IMR-90 (cell line): ENCODE results near the gene NOMO2. TPM values are rescaled to one million over a fixed set of nuclear protein-coding genes. Genes with fewer than 3 reads are reported as not detected.
A peak's percentile ranks its signal among the peaks of the same experiment; 100 is the strongest.
"Not testable (repeated sequence)": the region's sequence is repeated elsewhere in the genome, so short reads cannot be mapped to it uniquely, and the experiment has no call there.

Experiments
- ATAC-seq: fragments of 200-7000 bp; cut with Tn5 transposase; 2 replicates; pipeline ENCODE4 v1.9.1; 2020; ENCODE audit warnings: low read depth, mild to moderate bottlenecking, moderate library complexity
- Bru-seq: library from RNA; stranded (reverse); fragments of 400-500 nt; gene quantifications from one replicate; lab custom pipeline; 2021; lab: Mats Ljungman, UMichigan
- BruChase-seq, 2 experiments: library from RNA; stranded (reverse); fragments of 400-500 nt; gene quantifications; one replicate each; lab custom pipeline; 2021; lab: Mats Ljungman, UMichigan
- BruUV-seq: library from RNA; stranded (reverse); fragments of 400-500 nt; replicated peaks from 2 replicates; lab custom pipeline; 2021; lab: Mats Ljungman, UMichigan
- CTCF ChIA-PET: fragments of 300-600 bp; formaldehyde crosslinking; extraction: SDS; loops from one replicate; lab custom pipeline; 2021; ENCODE audit warnings: antibody characterized with exemption; lab: Yijun Ruan, JAX
- POLR2A ChIA-PET: fragments of 300-600 bp; sonication (Branson Sonifier 250); formaldehyde crosslinking; loops from one replicate; lab custom pipeline; 2022; ENCODE audit warnings: antibody characterized with exemption; ENCODE audit not compliant: unreplicated experiment; lab: Charles Lee
- DNase-seq: peaks from one replicate; pipeline ENCODE4 v3.0.0; 2013
- H2AFZ ChIP-seq: replicated peaks from 2 replicates; pipeline ENCODE3; 2013; ENCODE audit warnings: low read length, mild to moderate bottlenecking; ENCODE audit not compliant: poor library complexity
- H2AK5ac ChIP-seq: 2 replicates; pipeline ENCODE4 v1.6.1; 2013; ENCODE audit warnings: low read depth, low read length, inconsistent platforms
- H2AK9ac ChIP-seq: replicated peaks from 2 replicates; pipeline ENCODE3; 2013; ENCODE audit warnings: mild to moderate bottlenecking, low read depth, low read length, moderate library complexity; ENCODE audit not compliant: poor library complexity
- H2BK120ac ChIP-seq: 2 replicates; pipeline ENCODE4 v1.6.1; 2013; ENCODE audit warnings: low read depth, low read length, inconsistent platforms
- H2BK15ac ChIP-seq: 3 replicates; pipeline ENCODE4 v1.6.1; 2013; ENCODE audit warnings: low read depth, low read length, inconsistent platforms
- H2BK20ac ChIP-seq: 2 replicates; pipeline ENCODE4 v1.6.1; 2013; ENCODE audit warnings: low read depth, mild to moderate bottlenecking, inconsistent platforms, low read length, moderate library complexity
- H2BK5ac ChIP-seq: 2 replicates; pipeline ENCODE4 v1.6.1; 2013; ENCODE audit warnings: mild to moderate bottlenecking, low read depth, low read length, inconsistent platforms; ENCODE audit not compliant: poor library complexity, severe bottlenecking
- H3K14ac ChIP-seq: replicated peaks from 2 replicates; pipeline ENCODE4 v1.6.1; 2013; ENCODE audit warnings: low read depth, low read length, inconsistent platforms
- H3K18ac ChIP-seq: 2 replicates; pipeline ENCODE4 v1.6.1; 2013; ENCODE audit warnings: low read depth, low read length, control low read depth
- H3K23ac ChIP-seq: 2 replicates; pipeline ENCODE4 v1.6.1; 2013; ENCODE audit warnings: low read depth, low read length, inconsistent platforms
- H3K27ac ChIP-seq: 2 replicates; pipeline ENCODE4 v1.5.1; 2013; ENCODE audit warnings: mild to moderate bottlenecking, control low read depth, low read length; ENCODE audit not compliant: insufficient read depth
- H3K27me3 ChIP-seq: 2 replicates; pipeline ENCODE4 v1.6.1; 2013; ENCODE audit warnings: low read length; ENCODE audit not compliant: control insufficient read depth, insufficient read depth
- H3K36me3 ChIP-seq: 2 replicates; pipeline ENCODE4 v1.6.1; 2013; ENCODE audit warnings: low read length, mixed read lengths; ENCODE audit not compliant: control insufficient read depth, insufficient read depth
- H3K4ac ChIP-seq: 2 replicates; pipeline ENCODE4 v1.6.1; 2013; ENCODE audit warnings: low read depth, low read length, inconsistent platforms
- H3K4me1 ChIP-seq: 2 replicates; pipeline ENCODE4 v1.6.1; 2013; ENCODE audit warnings: low read length, mixed read lengths; ENCODE audit not compliant: control insufficient read depth, insufficient read depth
- H3K4me2 ChIP-seq: 2 replicates; pipeline ENCODE4 v1.6.1; 2013; ENCODE audit warnings: low read depth, mild to moderate bottlenecking, control low read depth, low read length, moderate library complexity
- H3K4me3 ChIP-seq: 2 replicates; pipeline ENCODE4 v1.5.1; 2013; ENCODE audit warnings: low read depth, mild to moderate bottlenecking, control low read depth, low read length, moderate library complexity; ENCODE audit not compliant: insufficient read depth
- H3K56ac ChIP-seq: 2 replicates; pipeline ENCODE4 v1.6.1; 2013; ENCODE audit warnings: low read length, inconsistent platforms; ENCODE audit not compliant: insufficient read depth; ENCODE audit errors: extremely low read depth
- H3K79me1 ChIP-seq, 2 experiments: 2 replicates each; pipeline ENCODE4 v1.6.1; 2013; ENCODE audit warnings: low read length in 2 of 2, inconsistent platforms in 1 of 2, low read depth in 1 of 2
- H3K9ac ChIP-seq: 2 replicates; pipeline ENCODE4 v1.6.1; 2013; ENCODE audit warnings: low read depth, low read length, control low read depth
- H3K9me1 ChIP-seq: 2 replicates; pipeline ENCODE4 v1.6.1; 2013; ENCODE audit warnings: low read length, inconsistent platforms; ENCODE audit not compliant: insufficient read depth
- H3K9me3 ChIP-seq: 2 replicates; pipeline ENCODE4 v1.6.1; 2013; ENCODE audit warnings: low read length; ENCODE audit not compliant: control insufficient read depth, insufficient read depth
- H4K20me1 ChIP-seq: 2 replicates; pipeline ENCODE4 v1.6.1; 2013; ENCODE audit warnings: low read length, inconsistent platforms; ENCODE audit not compliant: insufficient read depth
- H4K5ac ChIP-seq: 2 replicates; pipeline ENCODE4 v1.6.1; 2013; ENCODE audit warnings: mild to moderate bottlenecking, low read depth, low read length, control low read depth
- H4K8ac ChIP-seq, 2 experiments: 2 replicates each; pipeline ENCODE4 v1.6.1; 2013; ENCODE audit warnings: low read depth in 2 of 2, low read length in 2 of 2, control low read depth in 1 of 2, inconsistent platforms in 1 of 2
- H4K91ac ChIP-seq: 2 replicates; pipeline ENCODE4 v1.6.1; 2013; ENCODE audit warnings: low read depth, low read length, inconsistent platforms; ENCODE audit not compliant: insufficient read depth
- WGBS, 2 experiments: methylation state at CpG; one replicate each; pipeline versions ENCODE4 v1.1.5 to v1.1.7; 2013; ENCODE audit warnings: missing lambda C conversion rate in 2 of 2; ENCODE audit not compliant: insufficient read length in 1 of 2; ENCODE audit errors: extremely low coverage in 2 of 2; 5-methylcytosine and 5-hydroxymethylcytosine counted together
- dilution Hi-C: fragments of 300-500 bp; cut with HindIII; formaldehyde crosslinking; loops from one replicate; pipeline ENCODE4 v1.14.3; 2018; ENCODE audit warnings: low sequenced_read_pairs; ENCODE audit not compliant: unreplicated experiment
- in situ Hi-C: fragments of 300-500 bp; cut with MboI; formaldehyde crosslinking; loops from 3 replicates; pipeline ENCODE4 v1.14.3; 2019; ENCODE audit warnings: low sequenced_read_pairs, inconsistent platforms, mixed read lengths
- intact Hi-C: fragments of 100-400 bp; cut with micrococcal nuclease; formaldehyde crosslinking; loops from 2 replicates; pipeline ENCODE4 v1.10.0; 2022
- long read RNA-seq: library from polyadenylated mRNA; unstranded; transcript quantifications from one replicate; pipeline ENCODE4 v2.0.0, GENCODE V29; 2021; ENCODE audit not compliant: unreplicated experiment
- polyA plus RNA-seq, 3 experiments: library from polyadenylated mRNA; depleted of rRNA; stranded (reverse); fragments of >200 nt; gene quantifications; 2 replicates each; pipeline ENCODE4 v1.2.3, GENCODE V29; 2012; ENCODE audit warnings: low replicate concordance in 1 of 3
- total RNA-seq: library from RNA; depleted of rRNA; stranded (reverse); fragments of >200 nt; gene quantifications from 2 replicates; pipeline ENCODE4 v1.2.3, GENCODE V29; 2012; rRNA removed

Gene NOMO2
- total RNA-seq: 89.7 and 103 TPM in 2 replicates
- polyA plus RNA-seq (2012; rRNA removed): 184 and 195 TPM in 2 replicates
- polyA plus RNA-seq (2012; cell fraction: cytosol; rRNA removed): 140 and 183 TPM in 2 replicates
- polyA plus RNA-seq (2012; cell fraction: nucleus; rRNA removed; ENCODE audit: low replicate concordance): 136 and 180 TPM in 2 replicates
- percentile 49 among the genes with signal in this experiment for Bru-seq, nascent RNA
- percentile 54 among the genes with signal in this experiment for BruChase-seq, experiment 1, labeled RNA remaining after a 6-hour chase
- percentile 51 among the genes with signal in this experiment for BruChase-seq, experiment 2, labeled RNA remaining after a 2-hour chase
- long read RNA-seq, full-length matches to known transcripts: 323 of 419 reads
- long read RNA-seq, partial matches to known transcripts: 78 of 419 reads
- long read RNA-seq, other reads (novel, unspliced or antisense): 18 of 419 reads

GRCh38 chr16:18561727-18562314, at the start of gene NOMO2:
NOMO2 (minus strand) TSS chr16:18562097; CDS start chr16:18562040, 57 bp downstream.
- dilution Hi-C loops, H2BK15ac ChIP-seq, H2AFZ ChIP-seq, H3K79me1 ChIP-seq, H3K18ac ChIP-seq, H3K9me3 ChIP-seq, H3K14ac ChIP-seq, H3K4ac ChIP-seq, H4K20me1 ChIP-seq, H3K27me3 ChIP-seq, CTCF ChIA-PET, H3K56ac ChIP-seq, H4K91ac ChIP-seq, H2BK5ac ChIP-seq, BruUV-seq, in situ Hi-C loops, H3K4me1 ChIP-seq, DNase-seq, H3K36me3 ChIP-seq, H2BK20ac ChIP-seq, POLR2A ChIA-PET, H2AK5ac ChIP-seq, H4K8ac ChIP-seq, H4K5ac ChIP-seq, H3K23ac ChIP-seq, H2BK120ac ChIP-seq, H3K9me1 ChIP-seq, H2AK9ac ChIP-seq, intact Hi-C loops: not testable (repeated sequence)
- peak within 1 kb of the TSS; percentile 86 for H3K4me3 ChIP-seq
- peak within 1 kb of the TSS; percentile 59; the same call in 1 of the 2 replicates for H3K27ac ChIP-seq
- WGBS, 2 experiments: no CpG with 5 or more reads among the region's 66 CpGs
- peak within 1 kb of the TSS; percentile 67 for H3K9ac ChIP-seq
- ATAC-seq: peak; percentile 97
- peak within 1 kb of the TSS; percentile 83 for H3K4me2 ChIP-seq

GRCh38 chr16:18610147-18610803, 48.4 kb upstream of the NOMO2 start:
- H3K27ac ChIP-seq, H3K9me3 ChIP-seq, H3K56ac ChIP-seq, H3K18ac ChIP-seq, in situ Hi-C loops, H3K36me3 ChIP-seq, H3K4me2 ChIP-seq, H4K20me1 ChIP-seq, H2BK5ac ChIP-seq, BruUV-seq, intact Hi-C loops, H3K4me1 ChIP-seq, H2BK15ac ChIP-seq, H3K9me1 ChIP-seq, H3K14ac ChIP-seq, CTCF ChIA-PET, H3K9ac ChIP-seq, H3K4ac ChIP-seq, dilution Hi-C loops, H3K4me3 ChIP-seq, H4K8ac ChIP-seq, H2BK20ac ChIP-seq, H2AK5ac ChIP-seq, ATAC-seq, H4K5ac ChIP-seq, DNase-seq, H3K79me1 ChIP-seq, H3K23ac ChIP-seq, H2BK120ac ChIP-seq, H4K91ac ChIP-seq, POLR2A ChIA-PET, H3K27me3 ChIP-seq, H2AK9ac ChIP-seq, H2AFZ ChIP-seq: not testable (repeated sequence)
- no CpG with 5 or more reads among the region's 4 CpGs for WGBS, 2 experiments
